Activated effector memory CD4-positive, alpha-beta T cell treated with anti-CD3 and anti-CD28 coated beads, Interleukin-2, amount 50 U/mL, for 16 hours (primary cell): Measurements from ENCODE around the gene CNTFR.

Experiments used
- DNase-seq: peaks from one replicate; pipeline ENCODE4 v3.0.0-alpha.2; 2020

Gene CNTFR

DNA sequence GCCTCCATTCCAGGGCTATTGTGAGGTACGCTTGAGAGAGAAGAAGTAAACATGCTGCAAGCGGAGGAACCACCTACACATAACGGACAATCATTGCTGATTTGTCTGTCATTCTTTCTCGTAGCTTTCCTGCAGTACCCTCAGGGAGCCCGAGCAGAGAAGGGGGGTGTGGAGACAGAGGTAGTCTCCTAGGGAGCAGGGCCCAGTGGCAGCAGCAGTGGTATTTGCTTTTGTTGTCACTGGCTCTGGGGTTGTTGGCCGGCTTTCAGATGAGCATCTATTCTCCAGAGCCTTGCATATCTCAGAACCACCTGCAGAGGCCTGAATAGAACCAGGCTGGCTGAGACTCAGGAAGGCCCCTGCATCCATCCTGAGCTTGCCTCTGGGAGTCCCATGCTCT, 86.6 kb downstream of the CNTFR start:
- DNase-seq: no peak

DNA sequence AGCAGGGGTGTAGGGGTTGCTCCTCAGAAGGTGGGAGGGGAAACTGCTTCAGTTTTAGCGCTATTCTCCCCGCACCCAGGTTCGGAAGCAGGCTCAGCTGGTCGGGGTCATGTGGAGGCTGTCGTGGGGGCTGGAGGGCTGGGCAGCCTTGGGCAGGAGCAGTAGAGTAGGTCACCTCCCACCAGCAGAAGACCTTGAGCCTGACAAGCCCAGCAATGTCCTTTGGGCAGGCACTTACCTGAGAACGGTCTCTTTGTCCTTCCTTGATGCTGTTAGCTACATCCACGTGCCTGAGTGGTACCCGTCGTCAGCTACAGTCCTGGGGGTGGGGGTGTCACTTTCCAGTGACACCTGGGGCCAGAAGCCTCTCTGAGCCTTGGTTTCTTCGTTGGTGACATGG, 87.1 kb downstream of the CNTFR start:
- no peak for DNase-seq

DNA sequence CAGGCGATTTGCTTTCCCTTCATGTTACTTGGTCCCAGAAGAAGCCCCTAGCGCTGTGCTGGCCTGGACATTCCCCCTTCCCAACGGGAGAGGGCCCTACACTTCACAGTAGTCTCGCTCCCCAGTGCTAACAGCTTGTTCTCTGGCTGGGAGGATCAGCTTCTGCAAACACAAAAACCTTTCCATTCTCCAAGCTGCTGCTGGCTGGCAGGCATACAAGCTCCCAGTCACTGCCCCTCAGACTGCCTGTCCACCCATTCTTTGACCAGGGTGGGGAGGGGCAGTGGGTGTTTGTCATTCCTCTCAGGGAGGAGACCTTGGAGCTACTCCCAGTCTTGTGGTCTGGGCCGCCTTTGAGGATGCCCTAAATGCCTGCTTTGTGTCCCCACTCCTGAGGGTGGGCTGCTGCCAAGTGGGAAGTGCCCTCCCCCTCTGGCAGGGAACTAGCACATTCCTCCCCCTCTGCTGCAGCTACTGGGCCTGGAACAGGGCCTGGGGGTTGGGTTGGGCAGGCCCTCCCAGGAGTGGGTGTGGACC, 87.6 kb downstream of the CNTFR start:
- DNase-seq: no peak
